ENCODE data around the gene DNAJB12.
A peak's percentile ranks its signal among the peaks of the same experiment; 100 is the strongest.
"Not testable (repeated sequence)": the region's sequence is repeated elsewhere in the genome, so short reads cannot be mapped to it uniquely, and the experiment has no call there.

DNAJB12 gene

DNA sequence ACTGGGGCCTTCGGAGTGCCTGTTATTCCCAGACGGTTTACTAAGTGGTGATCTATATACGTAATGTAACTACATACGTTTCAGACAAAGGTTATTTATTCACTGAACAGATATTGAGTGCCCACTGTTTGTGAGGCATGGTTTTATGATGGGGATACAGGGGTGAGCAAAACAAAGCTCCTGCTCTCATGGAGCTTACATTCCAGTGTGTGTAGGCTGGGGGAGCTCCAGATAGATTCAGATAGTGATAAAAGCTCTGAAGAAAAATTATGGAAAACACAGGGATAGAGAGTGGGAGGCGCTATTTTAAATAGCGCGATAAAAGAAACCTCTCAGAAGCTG is 466 bp upstream of the DNAJB12 start:
- TF ChIP-seq, protein P1, sequence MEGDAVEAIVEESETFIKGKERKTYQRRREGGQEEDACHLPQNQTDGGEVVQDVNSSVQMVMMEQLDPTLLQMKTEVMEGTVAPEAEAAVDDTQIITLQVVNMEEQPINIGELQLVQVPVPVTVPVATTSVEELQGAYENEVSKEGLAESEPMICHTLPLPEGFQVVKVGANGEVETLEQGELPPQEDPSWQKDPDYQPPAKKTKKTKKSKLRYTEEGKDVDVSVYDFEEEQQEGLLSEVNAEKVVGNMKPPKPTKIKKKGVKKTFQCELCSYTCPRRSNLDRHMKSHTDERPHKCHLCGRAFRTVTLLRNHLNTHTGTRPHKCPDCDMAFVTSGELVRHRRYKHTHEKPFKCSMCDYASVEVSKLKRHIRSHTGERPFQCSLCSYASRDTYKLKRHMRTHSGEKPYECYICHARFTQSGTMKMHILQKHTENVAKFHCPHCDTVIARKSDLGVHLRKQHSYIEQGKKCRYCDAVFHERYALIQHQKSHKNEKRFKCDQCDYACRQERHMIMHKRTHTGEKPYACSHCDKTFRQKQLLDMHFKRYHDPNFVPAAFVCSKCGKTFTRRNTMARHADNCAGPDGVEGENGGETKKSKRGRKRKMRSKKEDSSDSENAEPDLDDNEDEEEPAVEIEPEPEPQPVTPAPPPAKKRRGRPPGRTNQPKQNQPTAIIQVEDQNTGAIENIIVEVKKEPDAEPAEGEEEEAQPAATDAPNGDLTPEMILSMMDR (IDR thresholded peaks at IDR 0.05; ENCODE audit: low read depth, low read length, missing control alignments): no peak
- H3K4me3 ChIP-seq (replicated peaks; ENCODE audit: low read depth, low read length): peak overlapping the region; percentile 74

DNA sequence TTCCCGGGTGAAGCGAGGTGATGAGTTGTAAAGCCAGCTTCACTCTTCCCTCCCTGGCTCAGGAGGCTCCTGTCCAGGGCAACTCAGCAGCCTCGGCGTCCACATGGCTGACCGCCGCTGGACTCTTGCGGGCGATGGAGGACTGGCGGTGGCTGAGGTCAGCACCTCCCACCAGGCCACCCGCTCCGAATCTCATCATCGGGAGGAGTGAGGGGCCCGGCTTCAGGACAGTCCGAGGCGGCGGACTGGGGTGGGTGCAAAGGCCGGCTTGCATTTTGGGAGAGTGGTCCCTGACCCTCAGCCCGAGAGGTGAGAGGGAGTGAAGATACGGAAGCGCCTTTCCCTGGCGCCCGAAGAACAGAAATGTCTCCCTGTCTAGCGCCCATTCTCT is 759 bp downstream of the DNAJB12 start:
- no peak for DNase-seq (ENCODE audit: extremely low read depth, low read depth)
- peak overlapping the region; percentile 74 for H3K4me3 ChIP-seq (replicated peaks; ENCODE audit: low read depth, low read length)
- TF ChIP-seq, protein P1 (IDR thresholded peaks at IDR 0.05; ENCODE audit: low read depth, low read length, missing control alignments): no peak

More for the DNA sequence above, 466 bp upstream of the DNAJB12 start:
- DNase-seq (ENCODE audit: extremely low read depth, low read depth): no peak

DNA sequence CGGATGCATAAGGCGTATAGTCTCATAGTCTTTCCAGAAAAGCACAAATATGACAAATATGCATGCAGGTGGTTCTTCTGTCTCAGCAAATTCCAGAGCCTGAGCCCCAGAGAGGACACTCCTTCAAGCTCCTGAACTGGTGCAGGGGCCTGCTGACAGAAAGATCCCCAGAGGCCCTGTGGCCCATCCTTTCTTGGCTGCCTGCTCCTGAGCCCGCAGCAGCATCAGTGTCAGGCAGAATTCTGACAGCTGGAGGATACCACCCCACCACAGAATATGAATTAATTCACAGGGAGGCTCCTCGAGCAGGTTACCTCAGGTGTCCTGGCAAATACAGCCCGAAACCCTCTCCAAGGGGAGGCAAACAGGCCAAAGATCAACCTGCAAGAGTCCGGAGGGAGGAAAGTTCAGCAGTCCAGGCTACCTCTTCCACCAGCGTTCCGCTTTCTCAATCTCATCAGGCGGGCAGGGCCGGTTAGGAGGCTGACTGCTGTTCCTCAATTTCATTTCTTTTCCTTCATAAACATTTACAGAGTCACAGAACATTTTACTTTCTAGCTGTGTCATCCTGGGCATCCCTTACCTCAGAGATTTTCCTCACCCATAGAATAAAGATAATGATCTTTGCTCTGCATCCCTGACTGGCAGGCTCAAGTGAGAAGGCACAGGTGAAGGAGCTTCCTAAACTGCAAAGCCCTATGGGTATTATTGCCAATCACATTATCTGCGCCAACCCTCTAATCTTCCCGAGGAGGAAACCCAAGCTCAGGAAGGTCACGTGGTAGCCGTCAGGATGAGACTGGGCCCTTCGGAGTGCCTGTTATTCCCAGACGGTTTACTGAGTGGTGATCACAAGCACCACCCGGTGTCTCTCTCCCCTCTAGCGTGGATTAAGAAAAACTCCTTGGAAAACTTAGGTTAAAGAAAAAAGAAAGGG is 1.4 kb downstream of the DNAJB12 start:
- no peak for DNase-seq (ENCODE audit: extremely low read depth, low read depth)
- H3K4me3 ChIP-seq (replicated peaks; ENCODE audit: low read depth, low read length): peak overlapping the region; percentile 74
- TF ChIP-seq, protein P1 (IDR thresholded peaks at IDR 0.05; ENCODE audit: low read depth, low read length, missing control alignments): no peak

DNA sequence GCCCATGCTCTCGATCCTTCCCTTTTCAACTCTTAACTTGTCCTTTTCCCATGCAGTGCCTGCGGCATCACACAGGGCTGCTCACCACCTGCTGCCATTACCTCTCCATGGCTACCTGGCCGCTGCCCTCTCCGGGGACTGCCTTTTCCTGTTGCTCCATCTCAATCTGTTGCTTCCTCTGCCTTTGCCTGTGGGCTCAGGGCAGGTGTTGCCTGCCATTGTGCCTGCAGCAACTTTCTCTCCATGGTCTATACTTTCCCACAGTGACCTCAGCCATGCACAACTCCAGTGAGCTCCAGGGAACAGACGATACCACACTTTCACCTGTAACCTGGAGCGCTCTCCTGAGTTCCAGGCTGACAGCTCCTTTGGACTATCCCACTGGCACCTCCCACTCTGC is 3.2 kb downstream of the DNAJB12 start:
- H3K4me3 ChIP-seq (replicated peaks; ENCODE audit: low read depth, low read length): no peak overlapping the region
- TF ChIP-seq, protein P1 (IDR thresholded peaks at IDR 0.05; ENCODE audit: low read depth, low read length, missing control alignments): no peak
- DNase-seq (ENCODE audit: extremely low read depth, low read depth): no peak

DNA sequence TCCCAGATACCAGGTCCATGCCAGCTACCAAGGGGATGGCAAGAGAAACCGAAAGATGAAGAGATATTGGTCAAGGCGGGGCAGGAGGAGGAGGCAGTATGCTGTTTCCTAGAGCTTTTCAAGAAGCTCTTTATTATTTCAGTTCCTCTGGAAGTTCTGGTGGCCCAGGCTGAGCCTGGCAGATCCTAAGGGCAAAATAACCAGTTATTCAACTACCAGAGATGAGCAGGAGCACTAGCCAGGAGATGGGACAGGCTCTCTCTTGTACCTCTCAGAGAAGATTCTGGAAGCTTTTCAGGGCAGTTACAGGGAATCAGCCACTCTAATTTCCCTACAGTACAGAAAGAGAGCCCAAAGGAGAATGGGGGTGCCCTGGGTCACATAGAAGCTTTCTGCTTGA is 5.3 kb downstream of the DNAJB12 start:
- no peak for DNase-seq (ENCODE audit: extremely low read depth, low read depth)
- no peak overlapping the region for H3K4me3 ChIP-seq (replicated peaks; ENCODE audit: low read depth, low read length)
- TF ChIP-seq, protein P1 (IDR thresholded peaks at IDR 0.05; ENCODE audit: low read depth, low read length, missing control alignments): no peak

DNA sequence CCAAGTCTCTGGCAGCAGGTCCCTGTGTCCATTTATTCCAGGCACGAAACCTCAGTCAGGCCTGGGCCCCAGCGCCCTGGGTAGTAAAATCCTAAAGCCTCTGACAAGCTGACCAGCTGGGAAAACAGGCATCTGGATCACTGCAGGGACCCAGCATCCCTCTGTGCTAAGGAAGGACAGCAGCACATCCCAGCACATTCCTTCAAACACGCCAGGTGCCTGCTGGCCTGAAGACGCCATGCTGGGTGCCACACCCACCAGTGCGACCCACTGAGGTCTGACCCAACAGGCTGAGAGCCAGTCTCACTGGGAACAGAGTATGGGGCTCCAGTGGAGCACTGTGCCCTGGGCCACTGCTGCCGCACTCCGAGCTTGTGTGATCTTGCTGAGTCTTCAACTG is 6.4 kb downstream of the DNAJB12 start:
- DNase-seq (ENCODE audit: extremely low read depth, low read depth): no peak
- TF ChIP-seq, protein P1 (IDR thresholded peaks at IDR 0.05; ENCODE audit: low read depth, low read length, missing control alignments): no peak
- no peak overlapping the region for H3K4me3 ChIP-seq (replicated peaks; ENCODE audit: low read depth, low read length)

DNA sequence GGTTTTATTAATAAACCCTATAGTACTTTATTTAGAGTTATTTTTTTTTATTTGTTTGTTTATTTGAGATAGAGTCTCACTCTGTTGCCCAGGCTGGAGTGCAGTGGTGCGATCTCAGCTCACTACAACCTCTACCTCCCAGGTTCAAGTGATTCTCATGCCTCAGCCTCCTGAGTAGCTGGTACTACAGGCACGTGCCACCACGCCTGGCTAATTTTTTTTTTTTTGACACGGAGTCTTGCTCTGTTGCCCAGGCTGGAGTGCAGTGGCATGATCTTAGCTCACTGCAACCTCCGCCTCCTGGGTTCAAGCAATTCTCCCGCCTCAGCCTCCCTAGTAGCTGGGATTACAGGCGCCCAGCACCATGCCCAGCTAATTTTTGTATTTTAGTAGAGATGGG is 8.6 kb downstream of the DNAJB12 start:
- not testable (repeated sequence) for H3K4me3 ChIP-seq (replicated peaks; ENCODE audit: low read depth, low read length); DNase-seq (ENCODE audit: extremely low read depth, low read depth)
